ENCODE results near the gene NRXN3. TPM values are rescaled to one million over a fixed set of nuclear protein-coding genes. Genes with fewer than 3 reads are reported as not detected.

The NRXN3 gene
- total and polyA plus RNA-seq, 5 donors from 2014 or later = not detected

GRCh38 chr14:79822034-79822433 lies 1651.9 kb downstream of the NRXN3 start:
- no peaks in the 10 kb centered on the region for H3K36me3 Mint-ChIP-seq
- no peaks in the 10 kb centered on the region for H3K4me1 Mint-ChIP-seq
- Histone ChIP-seq H3K27ac (ENCODE audit: insufficient read depth, low read length, poor library complexity, severe bottlenecking) (no peak overlapping the region), H3K9me3 (ENCODE audit: control insufficient read depth in 2 of 2, low read length in 2 of 2) (no peaks in the 10 kb centered on the region), H3K4me3 (ENCODE audit: low read depth, low read length) (no peak overlapping the region), H3K36me3 (ENCODE audit: control insufficient read depth, insufficient read depth, low read length) (no peaks in the 10 kb centered on the region), H3K4me1 (ENCODE audit: control insufficient read depth, insufficient read depth, low read length, poor library complexity, severe bottlenecking) (no peaks in the 10 kb centered on the region), H3K27me3 (ENCODE audit: control insufficient read depth, insufficient read depth, low read length) (no peaks in the 10 kb centered on the region)
- DNase-seq = no peak
- H3K4me3 Mint-ChIP-seq = no peak overlapping the region
- no peaks in the 10 kb centered on the region for H3K27me3 Mint-ChIP-seq
- H3K9me3 Mint-ChIP-seq = peaks cover 0 to 10% (median 2%) of the 10 kb centered on the region in 7 donors
- ATAC-seq (ENCODE audit: low read depth in 2 of 2) = no peak
- no peak overlapping the region for H3K27ac Mint-ChIP-seq

GRCh38 chr14:79825046-79825521 lies 1654.9 kb downstream of the NRXN3 start:
- no peaks in the 10 kb centered on the region for H3K36me3 ChIP-seq (ENCODE audit: control insufficient read depth, insufficient read depth, low read length)
- no peaks in the 10 kb centered on the region for H3K36me3 Mint-ChIP-seq
- no peaks in the 10 kb centered on the region for H3K9me3 ChIP-seq (ENCODE audit: control insufficient read depth in 2 of 2, low read length in 2 of 2)
- no peaks in the 10 kb centered on the region for H3K4me1 ChIP-seq (ENCODE audit: control insufficient read depth, insufficient read depth, low read length, poor library complexity, severe bottlenecking)
- H3K27me3 Mint-ChIP-seq = no peaks in the 10 kb centered on the region
- DNase-seq = no peak
- peaks cover 0 to 9% (median 2%) of the 10 kb centered on the region in 7 donors for H3K9me3 Mint-ChIP-seq
- H3K4me1 Mint-ChIP-seq = no peaks in the 10 kb centered on the region
- no peak overlapping the region for H3K27ac Mint-ChIP-seq
- H3K27ac ChIP-seq (ENCODE audit: insufficient read depth, low read length, poor library complexity, severe bottlenecking) = no peak overlapping the region
- ATAC-seq (ENCODE audit: low read depth in 2 of 2) = no peak
- H3K27me3 ChIP-seq (ENCODE audit: control insufficient read depth, insufficient read depth, low read length) = no peaks in the 10 kb centered on the region
- H3K4me3 ChIP-seq (ENCODE audit: low read depth, low read length) = no peak overlapping the region
- H3K4me3 Mint-ChIP-seq = no peak overlapping the region

- no peaks in the 10 kb centered on the region for H3K9me3 ChIP-seq (ENCODE audit: control insufficient read depth in 2 of 2, low read length in 2 of 2)
- no peaks in the 10 kb centered on the region for H3K27me3 ChIP-seq (ENCODE audit: control insufficient read depth, insufficient read depth, low read length)
- H3K27ac ChIP-seq (ENCODE audit: insufficient read depth, low read length, poor library complexity, severe bottlenecking) = no peak overlapping the region
Measured at GRCh38 chr14:79826362-79826761, 1656.2 kb downstream of the NRXN3 start.

GRCh38 chr14:79829405-79830166 lies 1659.4 kb downstream of the NRXN3 start:
- Mint-ChIP-seq H3K27me3 (no peaks in the 10 kb centered on the region), H3K9me3 (peaks cover 0 to 4% (median 1%) of the 10 kb centered on the region in 7 donors), H3K4me1 (no peaks in the 10 kb centered on the region), H3K27ac (no peak overlapping the region), H3K4me3 (no peak overlapping the region), H3K36me3 (no peaks in the 10 kb centered on the region)
- H3K36me3 ChIP-seq (ENCODE audit: control insufficient read depth, insufficient read depth, low read length) = no peaks in the 10 kb centered on the region
- no peak overlapping the region for H3K4me3 ChIP-seq (ENCODE audit: low read depth, low read length)
- no peaks in the 10 kb centered on the region for H3K9me3 ChIP-seq (ENCODE audit: control insufficient read depth in 2 of 2, low read length in 2 of 2)
- H3K4me1 ChIP-seq (ENCODE audit: control insufficient read depth, insufficient read depth, low read length, poor library complexity, severe bottlenecking) = no peaks in the 10 kb centered on the region
- no peaks in the 10 kb centered on the region for H3K27me3 ChIP-seq (ENCODE audit: control insufficient read depth, insufficient read depth, low read length)
- DNase-seq = no peak
- ATAC-seq (ENCODE audit: low read depth in 2 of 2) = no peak
- no peak overlapping the region for H3K27ac ChIP-seq (ENCODE audit: insufficient read depth, low read length, poor library complexity, severe bottlenecking)

More at GRCh38 chr14:79826362-79826761, 1656.2 kb downstream of the NRXN3 start:
- no peaks in the 10 kb centered on the region for H3K4me1 Mint-ChIP-seq
- no peak overlapping the region for H3K27ac Mint-ChIP-seq
- no peak overlapping the region for H3K4me3 ChIP-seq (ENCODE audit: low read depth, low read length)
- ATAC-seq (ENCODE audit: low read depth in 2 of 2) (no peak), DNase-seq (no peak)
- H3K36me3 Mint-ChIP-seq = no peaks in the 10 kb centered on the region
- no peak overlapping the region for H3K4me3 Mint-ChIP-seq
- H3K4me1 ChIP-seq (ENCODE audit: control insufficient read depth, insufficient read depth, low read length, poor library complexity, severe bottlenecking) = no peaks in the 10 kb centered on the region
- no peaks in the 10 kb centered on the region for H3K27me3 Mint-ChIP-seq
- peaks cover 0 to 4% (median 1%) of the 10 kb centered on the region in 7 donors for H3K9me3 Mint-ChIP-seq
- H3K36me3 ChIP-seq (ENCODE audit: control insufficient read depth, insufficient read depth, low read length) = no peaks in the 10 kb centered on the region

GRCh38 chr14:79831195-79831892 lies 1661.2 kb downstream of the NRXN3 start:
- DNase-seq (no peak), ATAC-seq (ENCODE audit: low read depth in 2 of 2) (no peak)
- no peaks in the 10 kb centered on the region for H3K27me3 ChIP-seq (ENCODE audit: control insufficient read depth, insufficient read depth, low read length)
- Mint-ChIP-seq H3K27ac (no peak overlapping the region), H3K4me1 (no peaks in the 10 kb centered on the region), H3K36me3 (no peaks in the 10 kb centered on the region), H3K27me3 (no peaks in the 10 kb centered on the region), H3K9me3 (peaks cover 0 to 4% (median 1%) of the 10 kb centered on the region in 7 donors), H3K4me3 (no peak overlapping the region)
- no peaks in the 10 kb centered on the region for H3K4me1 ChIP-seq (ENCODE audit: control insufficient read depth, insufficient read depth, low read length, poor library complexity, severe bottlenecking)
- no peak overlapping the region for H3K4me3 ChIP-seq (ENCODE audit: low read depth, low read length)
- no peaks in the 10 kb centered on the region for H3K9me3 ChIP-seq (ENCODE audit: control insufficient read depth in 2 of 2, low read length in 2 of 2)
- no peaks in the 10 kb centered on the region for H3K36me3 ChIP-seq (ENCODE audit: control insufficient read depth, insufficient read depth, low read length)
- no peak overlapping the region for H3K27ac ChIP-seq (ENCODE audit: insufficient read depth, low read length, poor library complexity, severe bottlenecking)

GRCh38 chr14:79833781-79834180 lies 1663.6 kb downstream of the NRXN3 start:
- Histone ChIP-seq H3K4me1 (ENCODE audit: control insufficient read depth, insufficient read depth, low read length, poor library complexity, severe bottlenecking) (no peaks in the 10 kb centered on the region), H3K4me3 (ENCODE audit: low read depth, low read length) (no peak overlapping the region), H3K27ac (ENCODE audit: insufficient read depth, low read length, poor library complexity, severe bottlenecking) (no peak overlapping the region), H3K36me3 (ENCODE audit: control insufficient read depth, insufficient read depth, low read length) (no peaks in the 10 kb centered on the region), H3K9me3 (ENCODE audit: control insufficient read depth in 2 of 2, low read length in 2 of 2) (no peaks in the 10 kb centered on the region), H3K27me3 (ENCODE audit: control insufficient read depth, insufficient read depth, low read length) (no peaks in the 10 kb centered on the region)
- Mint-ChIP-seq H3K4me3 (no peak overlapping the region), H3K27me3 (no peaks in the 10 kb centered on the region), H3K4me1 (no peaks in the 10 kb centered on the region), H3K36me3 (no peaks in the 10 kb centered on the region), H3K9me3 (no peaks in the 10 kb centered on the region), H3K27ac (no peak overlapping the region)
- ATAC-seq (ENCODE audit: low read depth in 2 of 2) (no peak), DNase-seq (no peak)

- H3K36me3 ChIP-seq (ENCODE audit: control insufficient read depth, insufficient read depth, low read length) = no peaks in the 10 kb centered on the region
- Mint-ChIP-seq H3K27me3 (no peaks in the 10 kb centered on the region), H3K36me3 (no peaks in the 10 kb centered on the region), H3K4me1 (no peaks in the 10 kb centered on the region), H3K4me3 (no peak overlapping the region), H3K9me3 (peaks cover 0 to 4% (median 0%) of the 10 kb centered on the region in 7 donors), H3K27ac (no peak overlapping the region)
- H3K9me3 ChIP-seq (ENCODE audit: control insufficient read depth in 2 of 2, low read length in 2 of 2) = no peaks in the 10 kb centered on the region
- no peak for ATAC-seq (ENCODE audit: low read depth in 2 of 2)
- no peak for DNase-seq
- H3K27me3 ChIP-seq (ENCODE audit: control insufficient read depth, insufficient read depth, low read length) = no peaks in the 10 kb centered on the region
- no peak overlapping the region for H3K4me3 ChIP-seq (ENCODE audit: low read depth, low read length)
- H3K4me1 ChIP-seq (ENCODE audit: control insufficient read depth, insufficient read depth, low read length, poor library complexity, severe bottlenecking) = no peaks in the 10 kb centered on the region
- no peak overlapping the region for H3K27ac ChIP-seq (ENCODE audit: insufficient read depth, low read length, poor library complexity, severe bottlenecking)
Measured at GRCh38 chr14:79834868-79835267, 1664.7 kb downstream of the NRXN3 start.

Measured in CD4-positive, CD25-positive, alpha-beta regulatory T cell (primary cell).